CD4-positive, CD25-positive, alpha-beta regulatory T cell (primary cell): Measurements from ENCODE around the gene AKAP9. TPM values are rescaled to one million over a fixed set of nuclear protein-coding genes. Genes with fewer than 3 reads are reported as not detected.

ENCODE experiments used
- ATAC-seq, 2 donors: fragments of 150-1000 bp; cut with Tn5 transposase; one replicate each; pipeline ENCODE4 v1.10.0; 2021; ENCODE audit warnings: low read depth in 2 of 2, moderate number of reproducible peaks in 2 of 2, moderate library complexity in 1 of 2
- DNase-seq, 3 donors: peaks; one replicate each; pipeline versions ENCODE4 v3.0.0 to v3.0.0-alpha.2; 2012 to 2022; ENCODE audit warnings: mixed read lengths in 1 of 3
- H3K27ac ChIP-seq: one replicate; pipeline ENCODE4 v1.7.0; 2013; ENCODE audit warnings: mild to moderate bottlenecking, low read length; ENCODE audit not compliant: insufficient read depth, poor library complexity, severe bottlenecking
- H3K27me3 ChIP-seq: one replicate; pipeline ENCODE4 v1.7.0; 2013; ENCODE audit warnings: low read length; ENCODE audit not compliant: control insufficient read depth, insufficient read depth
- H3K36me3 ChIP-seq: one replicate; pipeline ENCODE4 v1.7.0; 2013; ENCODE audit warnings: mild to moderate bottlenecking, low read length, moderate library complexity; ENCODE audit not compliant: control insufficient read depth, insufficient read depth
- H3K4me1 ChIP-seq: 2 replicates; pipeline ENCODE4 v1.7.0; 2013; ENCODE audit warnings: mild to moderate bottlenecking, low read length; ENCODE audit not compliant: insufficient read depth, control insufficient read depth, poor library complexity, severe bottlenecking
- H3K4me3 ChIP-seq: one replicate; pipeline ENCODE4 v1.7.0; 2013; ENCODE audit warnings: low read depth, mild to moderate bottlenecking, low read length, moderate library complexity
- H3K9me3 ChIP-seq, 2 experiments: 1 replicate in 1 of 2; 2 replicates in 1 of 2; pipeline ENCODE4 v1.7.0; 2013; ENCODE audit warnings: low read length in 2 of 2, mild to moderate bottlenecking in 1 of 2, moderate library complexity in 1 of 2; ENCODE audit not compliant: control insufficient read depth in 2 of 2
- H3K27ac Mint-ChIP-seq, 3 donors: one replicate each; pipeline ENCODE4 v1.8.0; 2020 to 2022; ENCODE audit warnings: mild to moderate bottlenecking in 3 of 3, mixed read lengths in 3 of 3, moderate library complexity in 2 of 3
- H3K27me3 Mint-ChIP-seq: one replicate; pipeline ENCODE4 v1.8.0; 2022; ENCODE audit warnings: mild to moderate bottlenecking, mixed read lengths
- H3K36me3 Mint-ChIP-seq: one replicate; pipeline ENCODE4 v1.8.0; 2020; ENCODE audit warnings: mixed read lengths
- H3K4me1 Mint-ChIP-seq, 4 donors: one replicate each; pipeline ENCODE4 v1.8.0; 2020 to 2022; ENCODE audit warnings: mixed read lengths in 4 of 4, mild to moderate bottlenecking in 1 of 4
- H3K4me3 Mint-ChIP-seq, 4 donors: one replicate each; pipeline ENCODE4 v1.8.0; 2020 to 2022; ENCODE audit warnings: mild to moderate bottlenecking in 4 of 4, mixed read lengths in 4 of 4, moderate library complexity in 3 of 4
- H3K9me3 Mint-ChIP-seq, 7 donors: one replicate each; pipeline ENCODE4 v1.8.0; 2020 to 2022; ENCODE audit warnings: mixed read lengths in 7 of 7, mild to moderate bottlenecking in 3 of 7, moderate library complexity in 2 of 7
- polyA plus RNA-seq, 4 donors: library from polyadenylated mRNA; unstranded; fragments of 300-500 nt; fragmentation: Illumina TruSeq; gene quantifications; one replicate each; pipeline ENCODE4 v1.2.3, GENCODE V29; 2021
- total RNA-seq: library from RNA; stranded (reverse); gene quantifications from one replicate; pipeline ENCODE4 v1.2.3, GENCODE V29; 2022

Gene AKAP9
- total and polyA plus RNA-seq, 5 donors from 2014 or later, result 12.5 to 81.2 (median 19.9) TPM

GRCh38 chr7:92155108-92155739 lies 214.6 kb downstream of the AKAP9 start:
- Histone ChIP-seq H3K27me3 (no peaks in the 10 kb centered on the region), H3K4me1 (no peaks in the 10 kb centered on the region), H3K9me3 (no peaks in the 10 kb centered on the region), H3K27ac (no peak overlapping the region), H3K4me3 (no peak overlapping the region), H3K36me3 (no peaks in the 10 kb centered on the region)
- peaks cover 12% of the 10 kb centered on the region for H3K27me3 Mint-ChIP-seq
- no peak overlapping the region for H3K4me3 Mint-ChIP-seq
- ATAC-seq (no peak), DNase-seq (no peak)
- H3K36me3 Mint-ChIP-seq, result no peaks in the 10 kb centered on the region
- H3K4me1 Mint-ChIP-seq, result peaks cover 0 to 3% (median 0%) of the 10 kb centered on the region in 4 donors
- H3K27ac Mint-ChIP-seq, result no peak overlapping the region
- H3K9me3 Mint-ChIP-seq, result no peaks in the 10 kb centered on the region

DNA sequence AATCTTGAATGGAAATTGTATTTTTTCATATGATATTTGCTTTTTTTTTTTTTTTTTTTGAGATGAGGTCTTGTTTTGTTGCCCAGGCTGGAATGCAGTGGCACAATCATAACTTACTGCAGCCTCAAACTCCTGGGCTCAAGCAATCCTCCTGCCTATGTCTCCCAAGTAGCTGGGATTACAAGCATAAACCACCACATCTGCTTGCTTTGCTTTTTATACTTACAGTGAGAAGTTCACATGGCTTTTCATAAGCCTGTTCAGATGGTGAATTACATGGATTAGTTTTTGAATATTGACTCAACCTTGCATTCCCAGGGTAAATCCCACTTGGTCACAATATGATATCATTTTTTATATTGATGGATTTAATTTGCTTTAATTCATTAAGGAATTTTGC lies 216.3 kb downstream of the AKAP9 start:
- no peaks in the 10 kb centered on the region for H3K36me3 Mint-ChIP-seq
- no peaks in the 10 kb centered on the region for H3K36me3 ChIP-seq
- H3K27ac Mint-ChIP-seq, result no peak overlapping the region
- H3K9me3 Mint-ChIP-seq, result peaks cover 0 to 2% (median 0%) of the 10 kb centered on the region in 7 donors
- DNase-seq (no peak), ATAC-seq (no peak)
- peaks cover 17% of the 10 kb centered on the region for H3K27me3 Mint-ChIP-seq
- H3K4me3 ChIP-seq, result no peak overlapping the region
- no peak overlapping the region for H3K4me3 Mint-ChIP-seq
- H3K4me1 Mint-ChIP-seq, result peaks cover 0 to 3% (median 0%) of the 10 kb centered on the region in 4 donors
- H3K4me1 ChIP-seq, result no peaks in the 10 kb centered on the region
- H3K9me3 ChIP-seq, result no peaks in the 10 kb centered on the region
- H3K27ac ChIP-seq, result no peak overlapping the region
- peaks cover 6% of the 10 kb centered on the region for H3K27me3 ChIP-seq

- peaks cover 25% of the 10 kb centered on the region for H3K27me3 Mint-ChIP-seq
- Histone ChIP-seq H3K4me3 (no peak overlapping the region), H3K4me1 (no peaks in the 10 kb centered on the region), H3K9me3 (no peaks in the 10 kb centered on the region), H3K36me3 (no peaks in the 10 kb centered on the region), H3K27ac (no peak overlapping the region), H3K27me3 (peaks cover 9% of the 10 kb centered on the region)
- H3K36me3 Mint-ChIP-seq, result no peaks in the 10 kb centered on the region
- ATAC-seq, result no peak
- H3K9me3 Mint-ChIP-seq, result peaks cover 0 to 2% (median 0%) of the 10 kb centered on the region in 7 donors
- peaks cover 0 to 3% (median 0%) of the 10 kb centered on the region in 4 donors for H3K4me1 Mint-ChIP-seq
- peak in 1 of 3 donors; percentile 20 for DNase-seq
- H3K4me3 Mint-ChIP-seq, result no peak overlapping the region
- no peak overlapping the region for H3K27ac Mint-ChIP-seq
These were observed 218.3 kb downstream of the AKAP9 start for GRCh38 chr7:92158660-92159575.

Other genes starting within 250 kb of the AKAP9 start
- 20.4 TPM for gene MTERF1, start 60.2 kb upstream of the AKAP9 start, total RNA-seq
- 10 to 100 TPM in 2 of 4 donors, 1 to 10 TPM in 2; 9.5 to 18.5 (median 11.8) TPM for gene MTERF1, start 60.2 kb upstream of the AKAP9 start, polyA plus RNA-seq
- gene CYP51A1, start 193.6 kb downstream of the AKAP9 start, total RNA-seq, result 29.0 TPM
- gene CYP51A1, start 193.6 kb downstream of the AKAP9 start, polyA plus RNA-seq, result 10 to 100 TPM; 11.2 to 15.7 (median 14.7) TPM
- gene LRRD1, start 238.3 kb downstream of the AKAP9 start, total RNA-seq, result 0.44 TPM
- gene LRRD1, start 238.3 kb downstream of the AKAP9 start, polyA plus RNA-seq, result under 1 TPM in 1 of 4 donors, not detected in 3; 0.12 TPM